GM12872 (cell line): ENCODE measurements around the gene PLTP.

Experiments used
- CTCF ChIP-seq: IDR thresholded peaks from 3 replicates; pipeline ENCODE4 v1.5.1; 2011; ENCODE audit warnings: low read depth, mild to moderate bottlenecking, low read length, moderate library complexity; ENCODE audit not compliant: insufficient read depth

PLTP gene

GRCh38 chr20:45911486-45912343 lies at the start of gene PLTP:
Gene PLTP (minus strand): TSS chr20:45912155. CDS start chr20:45911452, 703 bp downstream.
- no peak for TF ChIP-seq CTCF

GRCh38 chr20:45959956-45960630 lies 48.1 kb upstream of the PLTP start:
- no peak for TF ChIP-seq CTCF

DNA sequence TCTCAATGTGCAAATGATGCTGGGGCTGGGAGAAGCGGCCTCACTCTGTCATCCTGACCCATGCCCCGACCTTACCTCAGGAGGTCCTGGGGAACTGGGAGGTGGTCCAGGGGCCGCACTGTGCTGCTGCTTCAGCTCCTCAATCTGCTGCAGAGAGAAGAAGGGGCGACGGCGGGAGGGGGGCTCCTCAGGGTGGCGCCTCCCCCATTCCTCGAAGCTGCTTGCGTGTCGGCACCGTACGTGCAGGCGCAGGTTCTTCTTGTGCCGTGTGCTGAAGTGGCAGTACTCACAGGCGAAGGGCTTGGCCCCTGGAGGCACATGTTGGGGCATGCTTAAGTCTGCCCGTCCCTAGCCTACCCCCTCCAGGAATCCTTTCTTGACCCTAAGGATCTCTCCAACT lies 47.2 kb upstream of the PLTP start:
- TF ChIP-seq CTCF = no peak

DNA sequence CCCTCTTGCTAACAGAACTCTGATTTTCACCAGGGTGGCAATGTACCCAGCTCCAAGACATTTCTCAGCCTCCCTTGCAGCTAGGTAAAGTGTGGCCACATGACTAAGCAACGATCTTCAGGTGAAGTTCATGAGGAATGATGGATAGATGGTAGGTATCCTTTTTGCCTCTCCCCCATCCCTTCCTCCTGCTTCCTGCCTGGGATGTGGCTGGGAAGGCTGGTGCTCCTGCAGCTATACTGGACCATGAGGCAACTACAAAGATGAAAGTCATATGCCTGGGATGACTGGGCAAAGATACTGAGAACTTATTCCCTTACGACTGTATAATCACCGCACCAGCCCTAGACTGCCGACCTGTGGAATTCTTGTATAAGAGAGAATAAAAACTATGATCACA lies 46.6 kb upstream of the PLTP start:
- TF ChIP-seq CTCF = no peak

- TF ChIP-seq CTCF = no peak
Measured at GRCh38 chr20:45957021-45957941, 45.3 kb upstream of the PLTP start.

DNA sequence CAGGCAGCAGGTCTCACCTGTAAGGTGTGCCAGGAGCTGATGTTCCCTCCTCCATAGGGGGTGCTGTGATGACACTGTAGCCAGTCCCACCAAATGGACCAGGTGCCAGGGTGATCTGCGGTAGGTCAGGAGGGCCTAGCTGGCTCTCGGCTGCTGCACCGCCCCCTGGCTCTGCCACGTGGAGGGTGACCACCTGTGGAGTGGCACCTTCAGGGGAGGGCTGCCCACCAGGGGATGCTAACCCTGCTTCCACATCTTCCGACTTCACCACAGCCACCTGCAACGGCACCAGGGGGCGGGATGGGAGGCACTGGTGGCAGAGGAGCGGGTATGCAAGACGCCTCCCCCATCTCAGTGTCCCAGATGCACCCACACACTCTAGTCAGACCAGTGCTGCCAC lies 41.7 kb upstream of the PLTP start:
- TF ChIP-seq CTCF = no peak

DNA sequence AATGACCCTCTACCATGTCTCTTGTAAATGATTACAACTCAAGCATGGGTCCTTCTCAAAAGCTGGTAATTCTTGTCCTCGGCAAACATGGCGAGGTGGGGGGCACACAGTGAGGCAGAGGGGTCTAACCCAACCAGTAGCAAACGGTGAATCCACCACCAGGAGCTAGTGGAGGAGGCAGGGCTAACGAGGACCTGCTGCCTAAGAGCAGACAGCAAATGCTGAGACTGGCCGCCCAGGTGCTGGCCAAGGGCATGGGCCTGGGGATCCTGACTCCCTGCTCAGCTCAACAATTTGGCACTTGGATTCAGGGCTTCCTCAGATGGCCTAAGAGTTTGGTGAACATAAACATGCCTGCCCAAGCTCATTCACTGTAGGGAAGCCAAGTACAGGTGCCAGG lies 40.9 kb upstream of the PLTP start:
- no peak for TF ChIP-seq CTCF
